Muscle of arm (tissue), 12 donors: Measurements from ENCODE around the gene PIGU. TPM values are rescaled to one million over a fixed set of nuclear protein-coding genes. Genes with fewer than 3 reads are reported as not detected.

Experiments used
- DNase-seq: peaks from one replicate; pipeline ENCODE4 v3.0.0-alpha.2; 2013
- polyA plus RNA-seq, 12 donors: library from polyadenylated mRNA; unstranded; fragments of 120-200 nt; gene quantifications; one replicate each; pipeline ENCODE4 v1.2.1, GENCODE V29; 2013; ENCODE audit not compliant: insufficient read length in 12 of 12

The PIGU gene
- polyA plus RNA-seq, 12 donors = 20.4 to 34.8 (median 26.2) TPM; not detected in 1

GRCh38 chr20:34709044-34709830, 32.3 kb upstream of the PIGU start:
- DNase-seq = peak; percentile 81

DNA sequence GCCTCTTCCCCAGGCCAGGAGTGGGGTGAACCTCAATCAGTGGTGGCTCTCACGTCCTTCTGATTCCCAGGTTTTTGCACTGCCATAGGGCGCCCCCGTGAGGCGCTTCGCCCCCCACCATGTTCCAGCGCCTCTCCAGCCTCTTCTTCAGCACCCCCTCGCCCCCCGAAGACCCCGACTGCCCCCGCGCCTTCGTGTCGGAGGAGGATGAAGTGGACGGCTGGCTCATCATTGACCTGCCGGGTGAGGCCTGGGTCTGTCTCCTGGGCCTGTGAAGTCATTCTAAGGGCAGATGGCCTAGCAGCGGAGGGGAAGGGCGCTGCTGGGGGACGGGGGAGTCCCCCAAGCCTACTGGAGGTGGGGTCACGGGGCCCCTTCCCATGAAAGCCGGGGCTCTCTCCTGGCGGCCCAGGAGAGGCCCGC, 31.7 kb upstream of the PIGU start:
- DNase-seq = peak; percentile 48

DNA sequence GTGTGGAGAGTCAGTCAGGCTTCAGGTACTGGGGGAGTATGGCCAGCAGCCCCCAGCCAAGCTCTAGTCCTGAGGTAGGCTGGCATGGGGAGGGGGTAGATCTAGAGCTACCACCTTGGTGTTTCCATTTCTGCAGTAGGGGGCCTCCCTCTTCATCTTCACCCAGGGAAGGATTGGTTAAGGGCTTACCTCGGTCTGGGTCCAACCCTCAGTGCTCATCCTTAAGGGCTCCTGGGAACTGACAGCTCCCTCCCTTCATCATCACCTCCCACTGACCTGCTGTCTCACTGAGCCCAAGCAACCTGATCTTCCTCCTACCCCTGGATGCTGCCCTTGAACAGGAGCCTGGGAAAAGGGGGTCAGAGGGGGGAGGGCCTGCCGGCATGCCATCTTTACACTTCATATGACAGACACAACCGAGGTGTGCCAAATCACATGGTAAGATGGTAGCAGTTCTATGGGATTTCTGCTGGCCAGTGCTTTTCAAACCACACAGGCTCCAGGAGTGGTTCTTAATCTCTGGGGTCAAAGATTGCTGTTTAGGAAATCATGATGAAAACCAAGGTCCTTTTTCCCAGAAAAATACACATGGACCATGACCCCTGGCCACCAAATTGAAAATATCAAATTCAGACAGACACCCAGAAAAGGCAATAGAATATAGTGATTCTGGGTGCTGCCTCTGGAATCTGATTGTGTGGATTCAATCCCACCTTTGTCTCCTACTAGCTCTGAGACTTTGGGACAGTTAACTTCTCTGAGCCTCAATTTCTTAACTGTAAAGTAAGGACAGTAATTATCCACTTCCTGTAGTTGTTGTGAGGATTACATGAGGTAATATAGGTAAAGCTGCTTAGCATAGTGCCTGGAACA, 30.3 kb upstream of the PIGU start:
- no peak for DNase-seq

DNA sequence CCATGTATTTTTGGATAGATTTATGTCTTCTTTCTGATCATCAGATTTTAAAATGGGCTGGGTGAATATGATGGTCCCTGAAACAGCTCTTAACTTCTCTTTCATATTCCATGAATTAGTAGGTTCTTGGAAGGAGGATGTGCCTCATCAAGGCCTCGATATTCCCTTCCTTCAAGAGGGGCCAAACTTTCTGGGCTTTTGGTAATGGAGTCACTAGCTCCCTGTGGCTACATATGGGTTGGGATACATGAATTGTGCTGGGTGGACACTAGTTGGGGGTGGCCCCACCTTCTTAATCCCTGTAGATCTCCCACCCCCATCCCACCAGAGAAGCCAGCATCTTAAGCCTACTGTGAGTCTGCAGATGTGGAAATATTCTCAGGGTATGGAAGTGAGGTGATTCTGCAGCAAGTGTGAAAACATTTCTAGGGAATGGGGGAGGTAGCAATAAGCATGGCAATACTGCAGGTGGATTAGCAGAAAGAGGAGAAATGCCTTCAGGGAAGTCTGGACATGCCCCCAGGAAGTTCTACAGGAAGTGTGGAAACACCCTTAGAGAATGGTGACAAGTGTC, 29.5 kb upstream of the PIGU start:
- no peak for DNase-seq

DNA sequence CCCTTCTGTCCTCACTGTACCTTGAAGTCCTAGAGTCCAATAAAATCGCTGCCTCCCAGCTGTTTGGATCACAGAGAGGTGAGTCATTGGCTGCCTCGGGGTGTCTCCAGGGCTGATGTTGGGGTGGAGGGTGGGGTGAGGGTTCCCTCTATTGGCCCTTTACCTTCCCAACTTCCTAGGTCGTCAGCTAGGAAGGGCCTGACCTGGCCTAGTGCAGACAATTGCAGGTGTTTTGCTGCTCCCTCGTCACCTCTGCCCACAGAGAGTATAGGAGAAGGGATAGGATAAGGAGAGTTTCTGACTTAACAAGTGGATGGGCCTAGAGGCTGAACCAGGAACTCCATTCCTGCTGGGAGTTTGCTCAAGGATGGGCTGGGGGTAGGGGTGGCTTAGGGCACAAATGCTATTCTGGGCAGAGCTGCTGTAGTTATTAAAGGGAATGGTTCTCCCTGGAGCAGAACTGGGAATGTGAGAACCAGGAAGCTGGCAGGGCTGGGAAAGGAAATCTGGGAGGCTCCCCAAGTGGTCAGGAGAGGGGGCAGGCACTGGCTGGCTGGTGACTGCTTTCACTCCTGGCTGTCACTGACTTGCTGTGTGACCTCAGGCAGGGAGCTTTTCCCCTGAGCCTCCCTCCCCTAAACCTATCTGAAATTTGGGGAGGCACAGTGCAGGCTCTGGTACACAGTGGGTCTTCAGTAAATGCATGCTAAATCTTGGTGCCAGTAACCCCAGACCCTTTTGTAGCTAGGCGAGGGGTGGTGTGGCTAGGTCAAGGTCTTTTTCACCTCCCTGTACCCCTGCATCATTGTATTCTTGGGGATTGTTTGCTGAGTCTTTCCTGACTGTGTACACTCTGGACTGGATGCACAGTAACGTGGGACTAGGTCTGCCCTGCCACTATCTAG, 28.8 kb upstream of the PIGU start:
- no peak for DNase-seq

DNA sequence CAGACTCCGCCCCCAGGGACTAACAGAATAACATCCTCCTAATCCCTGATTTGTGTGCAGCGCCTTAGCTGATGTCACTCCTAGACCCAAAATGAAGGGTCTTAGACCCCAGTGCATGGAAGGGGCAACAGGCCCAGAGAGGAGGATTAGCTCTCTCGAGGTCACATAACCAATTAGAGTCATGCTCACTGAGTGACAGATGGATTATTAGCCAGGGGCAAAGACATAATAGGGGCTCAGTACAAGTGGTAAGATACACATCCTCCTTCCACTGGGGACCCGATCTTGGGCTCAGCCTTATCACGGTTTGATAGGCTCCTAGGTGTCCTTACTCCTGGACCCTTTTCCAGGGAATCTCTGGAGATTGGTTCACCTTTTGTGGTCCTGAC, 28.1 kb upstream of the PIGU start:
- no peak for DNase-seq

- peak; percentile 86 for DNase-seq
Measured at GRCh38 chr20:34704177-34705007, 27.5 kb upstream of the PIGU start, which contains the start of gene TP53INP2. TP53INP2 (plus strand) TSS chr20:34704344; CDS start chr20:34708740, 4,396 bp downstream.

DNA sequence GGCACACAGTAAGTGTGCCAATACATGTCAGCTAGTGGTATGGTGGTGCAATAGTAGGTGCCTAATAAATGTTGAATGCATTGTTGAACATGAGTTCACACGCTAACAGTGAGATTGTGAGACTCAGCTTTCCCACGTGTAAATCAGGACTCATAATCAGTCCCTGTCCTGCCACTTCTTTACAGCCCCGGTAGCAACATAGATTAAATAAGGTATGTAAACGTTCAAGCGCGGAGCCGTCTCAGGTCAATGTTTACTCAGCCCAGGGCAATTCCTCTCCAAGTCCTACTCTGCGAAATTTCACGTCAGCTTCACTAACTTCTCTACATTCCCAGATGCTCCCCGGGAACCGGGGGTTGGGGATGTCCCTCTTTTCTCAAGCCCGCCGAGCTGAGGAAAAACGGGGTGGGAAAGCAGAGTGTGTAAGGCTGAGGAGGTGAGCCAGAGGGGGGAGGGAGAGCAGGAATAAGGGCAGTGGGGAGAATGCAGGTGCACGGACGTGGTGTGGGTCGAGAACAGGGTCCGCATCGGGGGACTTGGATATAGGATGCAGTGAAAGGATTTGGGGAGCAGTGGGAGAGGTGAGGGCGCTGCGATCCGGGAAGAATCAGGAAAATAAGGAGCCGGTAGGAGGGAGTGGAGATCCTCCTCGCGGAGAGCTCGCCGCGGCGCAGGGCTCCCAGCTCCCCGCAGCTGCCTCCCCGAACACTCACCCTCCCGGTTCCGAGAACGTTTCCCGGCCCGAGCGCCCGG, 26.7 kb upstream of the PIGU start:
- no peak for DNase-seq

GRCh38 chr20:34703061-34703423, 26.1 kb upstream of the PIGU start:
- DNase-seq = no peak

DNA sequence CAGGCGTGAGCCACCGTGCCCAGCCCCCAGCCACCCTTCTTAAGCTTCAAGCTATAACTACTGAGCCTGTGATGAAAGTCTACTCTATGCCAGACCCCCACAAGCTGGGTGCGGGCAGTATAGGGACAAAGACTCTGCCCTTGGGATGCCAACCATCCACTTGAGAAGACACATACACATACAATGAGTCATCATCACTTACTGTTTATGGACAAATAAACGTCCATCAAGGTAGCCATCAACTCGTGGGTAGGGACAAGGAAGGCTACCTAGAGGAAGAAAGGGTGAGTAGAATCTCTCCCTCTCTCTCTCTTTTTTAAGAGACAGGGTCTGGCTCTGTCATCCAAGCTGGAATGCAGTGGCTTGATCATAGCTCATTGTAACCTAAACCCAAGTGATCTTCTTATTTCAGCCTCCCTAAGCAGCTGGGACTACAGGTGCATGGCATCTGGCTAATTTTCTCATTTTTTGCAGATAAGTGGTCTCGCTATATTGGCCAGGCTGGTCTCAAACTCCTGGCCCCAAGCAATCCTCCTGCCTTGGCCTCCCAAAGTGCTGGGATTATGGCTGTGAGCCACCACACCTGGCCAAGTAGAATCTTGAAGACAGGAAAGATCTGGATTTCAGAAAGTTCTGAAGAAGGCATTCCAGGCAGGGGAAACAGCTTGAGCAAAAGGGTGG, 24.7 kb upstream of the PIGU start:
- no peak for DNase-seq

DNA sequence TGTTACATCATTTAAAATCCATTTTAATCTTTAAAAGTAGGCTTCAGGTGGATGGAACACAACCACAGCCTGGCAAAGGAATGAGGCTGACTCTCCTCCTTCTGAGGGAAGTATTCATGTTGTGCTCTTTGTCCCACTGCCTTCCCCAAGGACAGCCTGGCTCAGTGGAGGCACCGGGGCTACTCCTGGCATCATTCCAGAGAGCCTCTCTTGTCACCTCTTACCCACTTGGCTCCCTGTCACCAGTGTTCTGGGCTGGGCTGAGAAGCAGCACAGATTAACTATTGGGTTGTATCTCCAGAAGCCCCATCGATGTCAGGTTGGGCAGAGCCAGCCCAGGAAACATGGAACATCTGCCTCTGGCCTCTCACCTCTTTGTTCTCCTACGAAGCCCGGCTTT, 16.5 kb upstream of the PIGU start:
- DNase-seq = no peak

GRCh38 chr20:34691838-34692237, 14.9 kb upstream of the PIGU start:
- DNase-seq = no peak

GRCh38 chr20:34689486-34689885, 12.6 kb upstream of the PIGU start:
- no peak for DNase-seq

DNA sequence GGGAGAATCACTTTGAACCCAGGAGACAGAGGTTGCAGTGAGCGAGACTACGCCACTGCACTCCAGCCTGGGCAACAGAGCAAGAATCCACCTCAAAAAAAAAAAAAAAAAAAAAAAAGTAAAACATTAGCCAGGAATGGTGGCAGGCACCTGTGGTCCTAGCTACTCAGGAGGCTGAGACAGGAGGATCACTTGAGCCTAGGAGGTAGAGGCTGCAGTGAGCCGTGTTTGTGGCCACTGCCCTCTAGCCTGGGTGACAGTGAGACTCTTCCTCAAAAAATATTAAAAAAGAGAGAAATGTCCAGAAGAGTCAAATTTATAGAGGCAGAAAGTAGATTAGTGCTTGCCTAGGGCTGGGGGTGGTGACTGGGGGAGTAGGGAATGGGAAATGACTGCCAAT, 6.8 kb upstream of the PIGU start:
- DNase-seq = no peak

DNA sequence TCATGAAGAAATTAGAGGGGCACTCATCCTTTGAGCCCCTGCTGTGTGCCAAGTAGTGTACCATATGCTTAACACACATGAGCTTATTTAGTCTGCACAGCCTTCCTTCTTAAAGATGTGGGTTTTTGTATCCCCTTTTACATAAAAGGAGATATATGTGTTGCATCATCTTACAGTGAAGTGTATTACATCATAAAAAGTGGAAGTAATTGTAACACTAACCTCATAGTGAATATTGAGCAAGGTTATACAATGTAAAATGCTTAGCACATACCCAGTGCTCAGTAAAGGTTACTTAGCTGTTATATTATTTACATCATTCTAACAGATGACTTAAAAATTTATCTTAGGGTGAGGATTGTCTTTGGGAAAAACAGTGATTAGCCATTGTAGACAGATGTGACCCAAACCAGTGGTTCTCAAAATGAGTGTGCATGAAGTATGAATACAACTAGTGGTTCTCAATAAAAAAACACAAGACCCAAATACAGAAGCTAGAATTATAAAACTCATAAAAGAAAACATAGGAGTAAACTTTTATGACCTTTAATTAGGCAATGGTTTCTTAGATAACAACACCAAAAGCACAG, 3.8 kb upstream of the PIGU start:
- DNase-seq = no peak

GRCh38 chr20:34675993-34676641, 775 bp downstream of the PIGU start:
- DNase-seq = no peak

GRCh38 chr20:34675561-34675960, 1.3 kb downstream of the PIGU start:
- DNase-seq = no peak

GRCh38 chr20:34673412-34673811, 3.5 kb downstream of the PIGU start:
- no peak for DNase-seq
